Left kidney (tissue), 8 donors: ENCODE data around the gene RORC. TPM values are rescaled to one million over a fixed set of nuclear protein-coding genes. Genes with fewer than 3 reads are reported as not detected.
"Not testable (repeated sequence)": the region's sequence is repeated elsewhere in the genome, so short reads cannot be mapped to it uniquely, and the experiment has no call there.

Source experiments
- DNase-seq: peaks from one replicate; pipeline ENCODE4 v3.0.0-alpha.2; 2013
- long read RNA-seq, 8 donors: transcript quantifications; one replicate each; lab custom pipeline, GENCODE V29; 2026
- polyA plus RNA-seq: library from polyadenylated mRNA; unstranded; fragments of 120-200 nt; gene quantifications from one replicate; pipeline ENCODE4 v1.2.1, GENCODE V29; 2013; ENCODE audit not compliant: insufficient read length

The RORC gene
- 0.80 TPM for polyA plus RNA-seq
- long read RNA-seq, donor 1 = 0 reads
- long read RNA-seq, donor 2 = 0 reads
- long read RNA-seq, donor 3 = 0 reads
- long read RNA-seq, donor 4 = 0 reads
- long read RNA-seq, donor 5 = 0 reads
- long read RNA-seq, donor 6 = 0 reads
- long read RNA-seq, donor 7 = 0 reads
- long read RNA-seq, donor 8 = 0 reads

- DNase-seq = no peak
Measured at GRCh38 chr1:151831605-151832004, at the start of gene RORC. Gene RORC (minus strand): TSS chr1:151831802. CDS start chr1:151831764, 38 bp downstream.

DNA sequence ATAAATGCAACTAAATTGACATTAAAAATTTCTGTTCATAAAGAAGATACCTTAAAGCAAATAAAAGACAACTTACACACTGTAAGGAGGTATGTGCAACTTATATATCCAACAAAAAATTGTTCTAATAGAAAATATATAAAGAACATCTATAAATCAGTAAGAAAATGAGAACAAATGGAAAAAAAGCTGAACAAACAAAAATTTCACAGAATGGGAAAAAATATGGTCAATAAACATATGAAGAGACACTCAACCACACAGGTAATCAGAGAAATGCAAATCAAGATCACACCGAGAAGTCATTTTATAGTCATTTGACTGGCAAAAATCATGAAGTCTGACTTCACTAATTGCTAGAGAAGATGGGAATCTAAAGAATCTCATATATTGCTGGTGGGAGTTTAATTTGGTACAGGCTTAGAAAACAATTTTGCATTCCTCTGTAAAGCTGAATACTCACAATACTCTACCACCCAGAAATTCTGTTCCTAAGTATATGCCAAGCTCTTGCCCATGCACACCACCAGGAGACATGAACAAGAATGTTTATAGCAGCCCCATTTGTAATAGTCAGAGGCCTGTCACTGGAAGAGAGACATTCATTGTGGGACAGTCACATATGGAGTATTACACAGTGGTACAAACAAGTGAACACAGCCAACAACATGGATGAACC is 44.0 kb upstream of the RORC start:
- no peak for DNase-seq

- not testable (repeated sequence) for DNase-seq
Measured at GRCh38 chr1:151872776-151873175, 41.2 kb upstream of the RORC start.

- DNase-seq = no peak
Measured at GRCh38 chr1:151871284-151872030, 39.9 kb upstream of the RORC start.

GRCh38 chr1:151868486-151868885 is 36.9 kb upstream of the RORC start:
- DNase-seq = peak; percentile 5

GRCh38 chr1:151867765-151868411 is 36.3 kb upstream of the RORC start:
- no peak for DNase-seq

- DNase-seq = no peak
Measured at GRCh38 chr1:151867321-151867720, 35.7 kb upstream of the RORC start.

GRCh38 chr1:151864411-151864810 is 32.8 kb upstream of the RORC start:
- no peak for DNase-seq

- no peak for DNase-seq
Measured at GRCh38 chr1:151862604-151863003, 31.0 kb upstream of the RORC start.

GRCh38 chr1:151860504-151861187 is 29.0 kb upstream of the RORC start:
- DNase-seq = no peak

GRCh38 chr1:151859891-151860293 is 28.3 kb upstream of the RORC start:
- DNase-seq = no peak

GRCh38 chr1:151858886-151859665 is 27.5 kb upstream of the RORC start:
- no peak for DNase-seq

- DNase-seq = no peak
Measured at GRCh38 chr1:151858030-151858746, 26.6 kb upstream of the RORC start.

DNA sequence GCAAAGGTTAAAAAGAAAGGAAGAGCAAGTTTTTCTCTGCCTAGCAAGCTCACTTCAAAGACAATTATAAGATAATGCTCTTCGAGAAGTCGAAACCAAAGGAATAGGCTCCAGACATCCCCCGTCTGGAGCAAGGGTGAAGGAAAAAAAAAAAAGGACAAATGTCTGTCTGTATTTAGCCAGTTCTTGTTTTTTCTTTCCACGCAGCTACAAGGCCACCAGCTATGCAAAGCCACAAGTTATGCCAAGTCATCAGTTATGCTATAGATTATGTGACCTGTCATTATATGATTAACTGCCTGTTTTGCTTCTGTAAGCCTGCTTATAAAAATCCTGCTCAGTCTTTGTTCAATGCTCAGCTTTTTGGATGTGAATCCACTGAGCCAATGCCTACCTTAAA is 24.3 kb upstream of the RORC start:
- DNase-seq = no peak

GRCh38 chr1:151855516-151855915 is 23.9 kb upstream of the RORC start:
- DNase-seq = not testable (repeated sequence)

- no peak for DNase-seq
Measured at GRCh38 chr1:151854658-151855057, 23.1 kb upstream of the RORC start.

DNA sequence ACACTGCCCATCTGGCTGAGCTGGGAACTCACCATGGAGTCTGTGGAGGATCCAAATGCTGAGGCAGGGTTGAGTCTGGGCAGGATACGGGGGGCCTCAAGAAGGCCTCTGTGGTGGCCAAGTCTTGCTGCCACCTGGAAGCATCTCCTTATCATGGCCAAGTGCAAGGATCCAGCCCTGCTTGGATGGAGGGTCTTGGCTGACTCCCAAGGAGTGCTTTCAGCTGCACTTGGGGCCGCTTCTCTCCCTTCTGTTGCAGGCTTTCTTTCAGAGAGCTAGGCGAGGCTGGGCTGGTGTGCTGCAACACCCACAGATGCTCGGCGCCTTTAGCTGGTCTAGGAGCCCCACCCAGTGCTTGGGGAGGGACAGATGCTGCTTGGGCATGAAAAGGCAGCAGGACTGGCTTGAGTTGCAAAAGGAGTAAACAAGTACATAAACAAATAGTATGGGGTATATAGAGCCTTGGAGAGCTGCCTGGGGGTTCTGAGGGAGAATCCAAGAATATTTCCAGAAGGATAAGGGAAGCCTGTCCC is 21.9 kb upstream of the RORC start, which contains the start of gene THEM5:
Gene THEM5, minus strand, starts transcription at position 302 of the 533 bp plus-strand sequence. Its CDS starts 147 bp downstream, at position 155.
- DNase-seq = no peak

GRCh38 chr1:151852733-151853132 is 21.1 kb upstream of the RORC start:
- no peak for DNase-seq

- no peak for DNase-seq
Measured at GRCh38 chr1:151851886-151852285, 20.3 kb upstream of the RORC start.

DNA sequence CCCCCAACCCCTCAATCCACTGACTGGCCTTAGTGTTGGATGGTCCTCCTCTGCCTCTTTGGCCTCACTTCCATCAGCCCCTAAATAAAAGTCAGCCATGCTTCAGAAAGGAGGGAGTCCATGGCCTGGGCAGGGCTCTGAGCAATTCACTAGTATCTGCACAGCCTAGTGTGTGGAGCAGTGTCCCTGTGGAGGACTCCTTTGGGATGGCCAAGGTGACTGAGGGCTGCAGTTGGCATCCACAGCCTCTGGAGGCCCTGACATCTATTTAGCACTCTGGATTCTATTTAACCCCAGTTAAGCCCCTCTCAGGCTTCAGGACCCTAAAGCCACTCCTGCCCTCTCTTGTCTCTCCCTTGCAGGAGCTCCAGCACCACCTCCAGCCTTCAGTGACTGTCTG is 18.3 kb upstream of the RORC start:
- no peak for DNase-seq
